GM20431 (cell line): ENCODE results near the gene TEX44.
"Not testable (repeated sequence)": the region's sequence is repeated elsewhere in the genome, so short reads cannot be mapped to it uniquely, and the experiment has no call there.

Experiments used
- in situ Hi-C: fragments of 300-500 bp; cut with MseI, MboI; formaldehyde crosslinking; loops from one replicate; pipeline ENCODE4 v1.15.0; 2020; ENCODE audit warnings: low sequenced_read_pairs; ENCODE audit not compliant: unreplicated experiment

Gene TEX44

GRCh38 chr2:231592636-231593145 lies at the start of gene TEX44:
Gene TEX44, plus strand, starts transcription at chr2:231592864. Its CDS starts 88 bp downstream, at chr2:231592952.
- in situ Hi-C loops: no loop called here

- in situ Hi-C loops: no loop called here
These were observed 47.4 kb upstream of the TEX44 start for GRCh38 chr2:231545105-231545902.

- in situ Hi-C loops: no loop called here
These were observed 46.5 kb upstream of the TEX44 start for GRCh38 chr2:231546014-231546715.

GRCh38 chr2:231547315-231548110 lies 45.2 kb upstream of the TEX44 start:
- in situ Hi-C loops: no loop called here

GRCh38 chr2:231548752-231549151 lies 43.9 kb upstream of the TEX44 start:
- in situ Hi-C loops: no loop called here

- in situ Hi-C loops: no loop called here
These were observed 43.0 kb upstream of the TEX44 start for GRCh38 chr2:231549446-231550239.

- in situ Hi-C loops: no loop called here
These were observed 39.9 kb upstream of the TEX44 start for GRCh38 chr2:231552752-231553151.

GRCh38 chr2:231554327-231554726 lies 38.3 kb upstream of the TEX44 start:
- in situ Hi-C loops: no loop called here

- in situ Hi-C loops: no loop called here
These were observed 37.7 kb upstream of the TEX44 start for GRCh38 chr2:231554748-231555545.

GRCh38 chr2:231556496-231556895 lies 36.2 kb upstream of the TEX44 start:
- in situ Hi-C loops: not testable (repeated sequence)

- in situ Hi-C loops: no loop called here
These were observed 35.7 kb upstream of the TEX44 start for GRCh38 chr2:231556981-231557380.

- in situ Hi-C loops: no loop called here
These were observed 35.0 kb upstream of the TEX44 start for GRCh38 chr2:231557571-231558217.

- in situ Hi-C loops: no loop called here
These were observed 29.2 kb upstream of the TEX44 start for GRCh38 chr2:231563378-231563961.

- in situ Hi-C loops: no loop called here
These were observed 26.6 kb upstream of the TEX44 start for GRCh38 chr2:231565887-231566594.

GRCh38 chr2:231567159-231567558 lies 25.5 kb upstream of the TEX44 start:
- in situ Hi-C loops: no loop called here

- in situ Hi-C loops: no loop called here
These were observed 24.4 kb upstream of the TEX44 start for GRCh38 chr2:231568098-231568784.
